Measurements from ENCODE around the gene AK8. TPM values are rescaled to one million over a fixed set of nuclear protein-coding genes. Genes with fewer than 3 reads are reported as not detected.

AK8 gene
- total RNA-seq, 1 donor from 2014 or later, result 0.22 TPM

GRCh38 chr9:132708239-132708638, 169.8 kb downstream of the AK8 start:
- Mint-ChIP-seq H3K27me3 (ENCODE audit: low read depth) (peaks cover 20% of the 10 kb centered on the region), H3K27ac (ENCODE audit: unreplicated experiment) (no peak overlapping the region), H3K4me3 (ENCODE audit: unreplicated experiment) (no peak overlapping the region), H3K36me3 (ENCODE audit: low read depth) (no peaks in the 10 kb centered on the region), H3K4me1 (ENCODE audit: low read depth) (no peaks in the 10 kb centered on the region), H3K9me3 (ENCODE audit: low read depth) (no peaks in the 10 kb centered on the region)
- DNase-seq (ENCODE audit: low spot score), result no peak
- no peak for TF ChIP-seq CTCF (IDR thresholded peaks at IDR 0.05)

DNA sequence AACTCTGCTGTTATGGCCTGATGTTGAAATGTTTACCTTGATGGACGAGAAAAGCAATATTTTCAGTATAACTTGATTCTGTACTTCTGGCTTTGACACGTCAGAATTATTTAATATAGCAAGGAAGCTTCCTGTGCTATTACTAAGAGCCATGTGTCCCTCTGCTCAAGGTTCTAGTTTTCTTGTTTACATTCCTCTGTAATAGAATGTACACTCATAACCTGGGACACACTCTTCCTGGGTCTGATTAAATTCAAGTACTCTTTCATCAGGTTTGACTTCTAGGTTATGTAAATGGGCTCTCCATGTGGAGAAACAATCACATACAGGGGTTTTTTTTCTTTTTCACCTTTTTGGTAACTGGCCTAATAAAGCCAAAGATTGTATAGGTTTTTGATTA, 174.7 kb downstream of the AK8 start:
- peaks cover 11% of the 10 kb centered on the region for H3K4me1 Mint-ChIP-seq (ENCODE audit: low read depth)
- DNase-seq (ENCODE audit: low spot score), result no peak
- peaks cover 3% of the 10 kb centered on the region for H3K9me3 Mint-ChIP-seq (ENCODE audit: low read depth)
- no peak overlapping the region for H3K27ac Mint-ChIP-seq (ENCODE audit: unreplicated experiment)
- peaks cover 7% of the 10 kb centered on the region for H3K27me3 Mint-ChIP-seq (ENCODE audit: low read depth)
- H3K4me3 Mint-ChIP-seq (ENCODE audit: unreplicated experiment), result no peak overlapping the region
- H3K36me3 Mint-ChIP-seq (ENCODE audit: low read depth), result no peaks in the 10 kb centered on the region
- no peak for TF ChIP-seq CTCF (IDR thresholded peaks at IDR 0.05)

GRCh38 chr9:132702254-132702653, 175.8 kb downstream of the AK8 start:
- Mint-ChIP-seq H3K4me3 (ENCODE audit: unreplicated experiment) (no peak overlapping the region), H3K9me3 (ENCODE audit: low read depth) (peaks cover 14% of the 10 kb centered on the region), H3K27me3 (ENCODE audit: low read depth) (peaks cover 5% of the 10 kb centered on the region), H3K27ac (ENCODE audit: unreplicated experiment) (no peak overlapping the region), H3K36me3 (ENCODE audit: low read depth) (peaks cover 3% of the 10 kb centered on the region), H3K4me1 (ENCODE audit: low read depth) (peaks cover 11% of the 10 kb centered on the region)
- DNase-seq (ENCODE audit: low spot score), result no peak
- TF ChIP-seq CTCF (IDR thresholded peaks at IDR 0.05), result no peak

DNA sequence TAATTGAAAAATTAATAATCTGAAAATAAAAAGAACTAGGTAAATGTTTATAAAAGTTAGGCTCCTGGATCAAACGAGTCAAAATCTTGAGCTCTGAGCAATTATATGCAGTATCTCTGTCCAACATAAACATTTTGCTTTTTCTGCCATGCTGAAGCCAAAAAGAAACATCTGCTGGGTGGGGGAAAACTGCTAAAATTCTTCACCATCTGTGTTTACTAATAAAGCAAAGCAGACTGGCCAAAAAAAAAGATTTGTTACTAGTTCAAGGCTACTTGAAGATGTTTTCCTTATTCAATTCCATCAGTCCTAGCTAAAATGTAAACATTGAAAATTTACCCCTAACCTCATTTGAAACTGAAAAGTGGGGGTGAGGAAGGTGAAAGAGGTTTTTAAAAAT, 178.1 kb downstream of the AK8 start:
- Mint-ChIP-seq H3K36me3 (ENCODE audit: low read depth) (peaks cover 3% of the 10 kb centered on the region), H3K9me3 (ENCODE audit: low read depth) (peaks cover 30% of the 10 kb centered on the region), H3K4me3 (ENCODE audit: unreplicated experiment) (no peak overlapping the region), H3K27ac (ENCODE audit: unreplicated experiment) (no peak overlapping the region), H3K27me3 (ENCODE audit: low read depth) (peaks cover 2% of the 10 kb centered on the region), H3K4me1 (ENCODE audit: low read depth) (peaks cover 11% of the 10 kb centered on the region)
- TF ChIP-seq CTCF (IDR thresholded peaks at IDR 0.05), result no peak
- DNase-seq (ENCODE audit: low spot score), result no peak

GRCh38 chr9:132698989-132699388, 179.1 kb downstream of the AK8 start:
- Mint-ChIP-seq H3K27me3 (ENCODE audit: low read depth) (peaks cover 2% of the 10 kb centered on the region), H3K36me3 (ENCODE audit: low read depth) (peaks cover 5% of the 10 kb centered on the region), H3K4me1 (ENCODE audit: low read depth) (peaks cover 11% of the 10 kb centered on the region), H3K27ac (ENCODE audit: unreplicated experiment) (no peak overlapping the region), H3K4me3 (ENCODE audit: unreplicated experiment) (no peak overlapping the region), H3K9me3 (ENCODE audit: low read depth) (peaks cover 32% of the 10 kb centered on the region)
- no peak for TF ChIP-seq CTCF (IDR thresholded peaks at IDR 0.05)
- no peak for DNase-seq (ENCODE audit: low spot score)

Measured in chondrocyte (in vitro differentiated cells).